ENCODE measurements around the gene CARTPT. TPM values are rescaled to one million over a fixed set of nuclear protein-coding genes. Genes with fewer than 3 reads are reported as not detected.

CARTPT gene
- total and polyA plus RNA-seq, 2 of the 8 experiments (the other 6 are each of a cell fraction or from before 2014, with no cell fraction given), result not detected

- TF ChIP-seq CEBPB (IDR thresholded peaks at IDR 0.05; ENCODE audit: low read depth, low read length), result no peak
These were observed 21.1 kb downstream of the CARTPT start (continued) for GRCh38 chr5:71740015-71740753.

Data from H1 (cell line).